GM19455 (cell line): ENCODE measurements around the gene OPN1SW.
A peak's percentile ranks its signal among the peaks of the same experiment; 100 is the strongest.

Experiments used
- ATAC-seq: cut with Tn5 transposase; IDR thresholded peaks from one replicate; pipeline ENCODE4 v1.9.1; 2021; ENCODE audit not compliant: unreplicated experiment

The OPN1SW gene

DNA sequence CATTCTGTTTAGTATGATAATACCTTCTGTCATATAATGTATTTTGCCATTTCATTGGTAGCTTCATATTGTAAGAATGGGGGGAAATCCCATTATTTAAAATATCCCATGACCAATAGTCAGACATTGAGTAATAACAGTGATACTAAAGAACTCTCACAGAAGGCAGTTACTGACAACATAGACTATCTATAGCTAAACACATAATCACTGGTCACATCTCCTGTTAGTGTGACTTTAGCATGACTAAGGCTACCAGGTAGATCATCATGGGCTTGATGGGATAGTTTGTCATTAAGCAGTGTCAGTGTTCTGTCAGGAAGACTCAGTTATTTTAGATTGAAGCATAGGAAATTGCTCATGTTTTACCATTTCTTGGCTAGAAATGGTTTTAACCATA lies 16.4 kb downstream of the OPN1SW start:
- ATAC-seq, result no peak

DNA sequence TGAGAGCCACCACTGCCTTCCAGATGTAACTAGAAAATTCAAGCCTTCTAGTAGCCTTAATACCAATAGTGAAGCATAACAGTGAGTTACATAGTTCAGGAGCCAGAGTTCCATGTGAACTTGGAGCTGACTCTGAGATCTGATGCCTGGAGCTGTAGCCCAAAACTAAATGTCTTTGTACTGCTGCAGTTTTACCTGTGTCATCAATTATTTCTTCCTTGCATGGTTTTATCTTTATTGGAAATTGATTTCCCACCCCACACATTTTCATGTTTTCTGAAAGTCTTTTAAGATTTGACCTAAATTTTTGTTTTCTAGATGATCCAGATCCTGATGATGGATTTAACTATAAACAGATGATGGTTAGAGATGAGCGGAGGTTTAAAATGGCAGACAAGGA lies 17.0 kb downstream of the OPN1SW start:
- ATAC-seq, result no peak

DNA sequence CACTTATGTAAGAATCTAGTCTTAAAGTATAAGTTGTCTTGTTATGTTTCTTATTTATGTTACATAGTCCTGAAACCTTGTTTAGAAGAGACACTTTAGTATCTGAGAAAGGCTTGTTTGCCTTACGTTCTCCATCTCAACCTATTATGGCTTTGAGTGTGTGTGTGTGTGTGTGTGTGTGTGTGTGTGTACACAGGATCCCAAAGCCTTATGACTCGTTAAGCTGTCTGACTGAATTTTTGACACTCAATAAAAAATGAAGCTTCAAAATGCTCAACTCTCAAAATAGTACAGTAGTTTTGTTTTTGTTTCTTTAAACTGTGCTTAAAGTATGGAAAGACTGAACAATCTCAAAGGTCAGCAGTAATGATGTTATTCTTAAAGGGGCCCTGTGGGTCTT lies 18.4 kb downstream of the OPN1SW start:
- ATAC-seq, result no peak

DNA sequence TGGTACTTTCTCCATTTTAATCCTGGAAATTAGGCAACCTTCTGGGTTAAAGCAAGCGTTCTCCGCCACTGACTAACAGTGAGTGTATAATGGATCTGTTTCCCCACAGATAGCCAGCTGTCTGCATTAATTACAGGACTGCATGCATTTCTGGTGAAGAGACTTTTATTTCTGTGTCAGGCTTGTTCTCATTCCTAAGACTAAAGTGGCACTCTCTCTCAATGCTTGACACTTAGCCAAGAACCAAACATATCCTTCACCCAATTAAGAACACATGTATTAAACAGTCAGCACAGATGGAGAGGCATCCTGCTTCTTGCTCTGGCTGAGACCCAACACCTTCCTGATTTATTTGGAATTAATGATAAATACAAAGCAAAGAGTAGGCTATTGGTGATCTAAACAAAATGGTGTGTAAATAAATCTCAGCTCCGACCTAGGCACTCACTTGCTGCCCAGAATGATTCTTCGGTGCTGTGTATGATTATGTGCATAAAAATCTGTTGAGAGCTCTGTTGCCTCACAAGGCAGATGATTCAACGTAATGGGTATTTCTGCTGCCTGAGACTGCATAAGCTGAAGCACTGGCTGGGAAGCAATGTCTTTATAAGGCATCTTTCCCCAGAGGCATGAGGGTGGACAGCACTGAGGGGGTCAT lies 19.6 kb downstream of the OPN1SW start:
- ATAC-seq, result no peak

DNA sequence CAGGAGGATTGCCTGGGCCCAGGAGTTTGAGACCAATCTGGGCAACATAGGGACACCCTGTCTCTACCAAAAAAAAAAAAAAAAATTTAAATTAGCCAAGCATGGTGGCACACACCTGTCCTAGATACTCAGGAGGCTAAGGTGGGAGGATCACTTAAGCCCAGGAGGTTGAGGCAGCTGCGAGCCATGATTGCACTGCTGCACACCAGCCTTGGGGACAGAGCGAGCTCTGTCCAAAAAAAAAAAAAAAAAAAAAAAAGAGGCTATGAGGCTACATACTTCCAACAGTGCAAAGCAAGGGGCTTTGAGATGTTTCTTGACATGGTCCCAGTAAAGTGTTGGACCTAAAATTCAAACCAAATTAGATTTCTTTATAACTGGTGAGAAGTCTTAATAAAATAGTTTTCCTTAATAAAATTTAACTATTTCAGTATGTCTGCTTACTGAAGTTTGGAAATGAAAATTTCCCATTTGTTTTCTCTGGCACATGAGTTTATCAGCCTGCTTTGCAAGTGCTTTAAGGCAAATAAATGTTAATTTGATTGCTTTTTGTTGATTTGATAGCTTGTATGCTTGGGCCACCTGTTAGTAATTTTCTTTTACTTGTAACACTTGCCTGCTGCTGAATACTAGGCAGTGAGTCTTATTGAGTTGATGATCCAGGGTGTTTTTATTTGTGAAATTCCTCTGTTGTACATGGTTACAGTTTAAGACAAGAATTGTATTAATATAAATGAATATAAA lies 20.3 kb downstream of the OPN1SW start:
- no peak for ATAC-seq

DNA sequence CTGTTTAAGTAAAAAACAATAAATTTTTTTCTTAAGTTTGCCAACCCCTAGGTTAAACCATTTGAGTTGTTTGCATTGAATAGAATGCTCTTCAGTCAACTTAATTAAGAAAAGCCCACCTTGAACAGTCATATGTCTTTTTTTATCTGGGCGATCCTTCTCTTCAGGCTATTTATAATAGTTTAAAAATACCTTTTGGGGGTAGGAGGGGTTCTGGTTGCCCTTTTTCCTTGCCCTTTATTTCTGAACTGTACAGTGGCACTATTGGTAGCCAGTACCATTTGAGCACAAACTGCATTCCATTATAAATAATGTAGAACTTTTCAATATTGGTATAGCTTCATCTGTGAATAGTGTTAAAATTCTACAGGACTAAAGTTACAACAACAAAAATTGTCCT lies 23.3 kb downstream of the OPN1SW start:
- ATAC-seq, result no peak

DNA sequence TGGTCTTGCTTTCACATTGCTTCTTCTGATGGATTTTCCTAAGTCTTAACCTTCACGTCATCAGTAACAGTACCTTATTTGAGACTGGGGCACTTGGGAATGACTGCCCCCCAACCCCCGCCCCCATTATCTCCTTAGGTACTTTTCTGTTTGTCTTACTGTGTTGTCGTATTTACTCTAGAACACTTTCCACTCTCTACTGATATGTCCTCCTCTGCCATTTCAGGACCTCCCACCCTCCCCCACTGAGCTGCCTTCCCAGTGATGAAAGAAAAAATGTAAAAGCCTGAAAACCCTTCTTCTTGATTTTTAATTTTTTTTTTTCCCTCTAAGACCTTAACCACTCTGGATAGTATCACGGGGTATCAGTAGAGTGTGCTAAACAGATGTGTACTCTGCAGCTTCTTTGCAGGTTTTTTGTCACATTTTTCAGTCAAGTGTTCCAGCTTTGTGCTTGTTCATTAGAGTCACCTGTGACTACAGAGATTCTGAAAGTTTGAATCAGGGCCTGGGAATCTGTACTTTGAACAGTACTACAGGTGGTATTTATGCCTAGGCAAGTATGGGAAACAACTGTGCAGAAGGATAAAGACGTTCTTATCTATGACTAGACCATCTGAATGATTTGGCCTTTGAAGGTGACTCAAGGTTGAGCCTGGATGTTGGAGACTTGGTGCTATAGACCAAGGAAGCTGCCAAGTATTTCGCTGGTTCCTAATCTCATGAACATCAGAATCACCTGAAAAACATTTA lies 28.1 kb downstream of the OPN1SW start:
- no peak for ATAC-seq

DNA sequence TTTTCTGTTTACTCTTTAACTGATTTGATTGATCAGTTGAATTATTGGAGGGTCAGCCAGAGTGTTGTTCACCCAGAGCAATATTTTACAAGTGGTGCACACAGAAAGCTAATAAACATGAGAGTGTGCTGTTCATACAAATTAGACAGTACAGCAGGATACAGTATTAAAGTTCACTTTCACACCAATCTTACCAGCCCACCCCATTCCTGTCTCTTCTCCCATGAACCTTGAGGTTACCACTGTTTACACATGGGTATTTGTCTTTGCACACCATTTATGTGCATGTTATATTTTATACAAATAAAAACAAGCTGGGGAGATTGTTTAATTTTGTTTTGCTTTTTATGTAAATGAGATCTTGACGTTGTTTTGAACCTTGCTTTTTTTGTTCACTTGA lies 29.9 kb downstream of the OPN1SW start:
- no peak for ATAC-seq

DNA sequence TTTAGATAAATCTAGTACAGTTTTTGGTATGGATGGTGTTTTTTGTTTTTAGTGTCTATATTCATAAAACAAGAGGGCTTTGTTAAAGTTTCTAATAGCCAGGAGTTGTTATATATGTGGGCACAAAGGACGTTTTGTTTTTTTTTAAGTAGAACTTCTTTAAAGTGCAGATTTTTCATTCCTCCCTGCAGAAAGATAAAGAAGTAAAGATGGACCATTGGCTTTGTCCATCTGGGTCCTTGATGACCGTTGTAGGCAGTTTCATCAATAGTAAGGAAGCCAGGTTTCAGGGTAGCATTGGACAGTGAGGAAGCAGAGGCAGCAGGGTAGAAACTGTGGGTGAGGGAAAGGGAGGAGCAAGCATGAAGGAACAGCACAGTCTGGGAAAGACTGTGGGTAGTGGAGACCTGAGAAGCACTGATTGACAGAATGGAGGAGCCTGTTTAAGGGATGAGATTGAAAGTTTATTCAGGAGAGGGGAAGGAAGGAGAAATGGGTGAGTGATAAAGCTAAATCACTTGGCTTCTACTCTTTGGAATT lies 31.2 kb downstream of the OPN1SW start:
- no peak for ATAC-seq

DNA sequence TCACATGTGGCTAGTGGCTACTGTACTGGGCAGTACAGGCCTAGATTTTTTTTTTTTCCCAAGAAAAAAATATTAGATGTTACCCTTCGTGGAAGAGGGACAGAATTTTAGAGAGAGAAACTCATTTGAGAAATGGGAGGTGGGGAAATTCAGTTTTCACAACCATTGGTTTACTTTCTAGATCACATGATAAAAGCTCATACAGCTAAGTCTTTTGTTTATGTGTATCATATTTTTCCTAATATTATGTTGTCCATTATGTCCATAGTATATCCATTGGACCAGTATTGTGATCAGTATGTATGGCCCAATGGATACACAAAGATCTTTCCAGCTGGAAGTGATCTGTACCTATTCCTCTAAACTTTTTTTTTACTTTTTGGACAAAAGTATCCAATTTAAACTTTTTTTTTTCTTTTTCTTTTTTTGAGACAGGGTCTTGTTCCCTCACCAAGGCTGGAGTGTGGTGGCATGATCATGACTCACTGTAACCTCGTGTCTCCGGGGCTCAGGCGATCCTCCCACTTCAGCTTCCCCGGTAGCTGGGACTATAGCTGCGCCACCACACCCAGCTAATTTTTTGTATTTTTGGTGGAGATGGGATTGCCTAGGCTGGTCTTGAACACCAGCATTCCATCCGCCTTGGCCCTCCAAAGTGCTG lies 32.4 kb downstream of the OPN1SW start:
- no peak for ATAC-seq

DNA sequence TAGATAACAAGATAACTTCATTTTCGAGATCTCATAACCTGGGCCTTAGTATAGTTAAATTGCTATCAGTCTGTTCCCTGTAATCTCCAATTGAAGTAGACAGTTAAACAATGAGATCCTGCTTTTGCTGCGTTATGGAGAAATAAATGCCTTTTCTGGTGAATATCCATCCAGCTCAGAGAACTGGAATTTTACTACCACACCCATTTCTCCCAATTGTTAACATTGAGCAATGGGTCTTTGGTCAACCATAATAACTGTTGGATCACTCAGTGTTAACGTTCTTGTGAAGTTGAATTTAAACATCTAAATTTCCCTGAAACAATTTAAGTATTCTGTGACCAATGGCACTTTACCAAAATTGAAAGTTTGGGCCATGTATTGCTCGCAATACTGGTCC lies 33.4 kb downstream of the OPN1SW start:
- ATAC-seq, result no peak

DNA sequence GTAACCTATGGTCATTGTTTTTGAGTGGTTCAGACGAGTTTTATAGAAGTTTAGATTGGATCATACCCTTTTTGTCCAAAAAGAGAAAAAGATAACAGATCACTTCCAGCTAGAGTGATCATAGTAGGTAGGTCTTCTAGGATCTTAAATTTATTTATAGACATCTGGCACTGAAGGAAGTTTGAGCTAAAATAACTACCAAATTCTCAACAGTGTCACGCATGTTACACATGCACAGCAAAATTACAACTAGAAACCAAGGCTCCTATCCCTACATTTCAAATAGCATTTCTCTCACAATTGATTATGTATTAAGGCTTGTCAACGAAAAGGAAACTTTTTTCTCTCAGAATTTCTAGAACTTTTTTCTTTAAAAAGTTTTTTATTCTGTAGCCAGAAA lies 34.1 kb downstream of the OPN1SW start:
- ATAC-seq, result no peak

DNA sequence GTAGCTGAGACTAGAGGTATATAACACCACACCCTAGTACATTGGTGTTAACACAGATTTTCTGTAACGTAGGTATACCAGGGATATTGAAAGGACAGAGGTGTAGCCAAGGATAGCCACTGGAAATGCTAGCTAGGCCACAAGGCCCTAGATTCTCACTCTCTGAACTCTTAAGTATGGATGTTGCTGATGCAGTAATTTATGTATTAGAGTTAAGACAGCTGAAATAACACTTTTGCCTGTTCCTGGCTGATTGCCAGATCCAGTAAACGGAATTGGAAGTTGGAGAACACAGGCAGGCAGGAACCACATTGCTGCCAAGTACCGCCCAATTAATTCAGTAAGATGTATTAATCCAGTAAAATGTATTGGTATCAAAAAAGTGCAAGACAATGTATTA lies 34.6 kb downstream of the OPN1SW start:
- no peak for ATAC-seq

DNA sequence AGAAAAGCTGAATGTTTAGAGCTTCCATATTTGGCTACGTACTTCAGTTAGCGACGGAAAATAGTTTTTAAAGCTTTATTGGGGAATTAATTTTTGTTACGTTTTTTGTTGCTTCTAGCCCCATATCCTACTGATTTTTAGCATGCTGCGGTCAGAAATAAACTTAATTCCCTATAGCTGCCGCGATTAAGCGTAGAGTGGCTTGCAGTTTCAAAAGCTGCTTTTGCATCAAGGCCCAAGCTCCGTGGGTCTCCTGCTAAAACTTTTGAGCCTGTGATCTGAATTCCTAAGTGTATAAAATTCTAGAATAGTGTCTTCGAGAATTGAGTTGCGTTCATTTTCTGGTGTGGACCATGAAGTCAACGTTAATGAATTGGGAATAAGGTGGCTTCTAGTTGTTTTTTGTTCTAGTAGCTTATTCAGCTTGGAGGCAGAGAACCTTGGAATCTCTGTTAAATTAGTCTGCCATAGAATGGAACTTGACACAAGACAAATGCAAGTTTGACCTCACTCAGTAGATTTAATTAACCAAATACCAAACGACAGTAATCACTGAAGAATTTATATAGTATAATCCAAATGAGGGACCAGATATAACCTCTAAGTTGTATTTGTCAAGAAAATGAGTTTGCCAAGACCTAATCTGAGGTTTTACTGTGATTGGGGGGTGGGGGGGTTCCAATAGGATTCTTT lies 35.5 kb downstream of the OPN1SW start:
- ATAC-seq, result no peak

DNA sequence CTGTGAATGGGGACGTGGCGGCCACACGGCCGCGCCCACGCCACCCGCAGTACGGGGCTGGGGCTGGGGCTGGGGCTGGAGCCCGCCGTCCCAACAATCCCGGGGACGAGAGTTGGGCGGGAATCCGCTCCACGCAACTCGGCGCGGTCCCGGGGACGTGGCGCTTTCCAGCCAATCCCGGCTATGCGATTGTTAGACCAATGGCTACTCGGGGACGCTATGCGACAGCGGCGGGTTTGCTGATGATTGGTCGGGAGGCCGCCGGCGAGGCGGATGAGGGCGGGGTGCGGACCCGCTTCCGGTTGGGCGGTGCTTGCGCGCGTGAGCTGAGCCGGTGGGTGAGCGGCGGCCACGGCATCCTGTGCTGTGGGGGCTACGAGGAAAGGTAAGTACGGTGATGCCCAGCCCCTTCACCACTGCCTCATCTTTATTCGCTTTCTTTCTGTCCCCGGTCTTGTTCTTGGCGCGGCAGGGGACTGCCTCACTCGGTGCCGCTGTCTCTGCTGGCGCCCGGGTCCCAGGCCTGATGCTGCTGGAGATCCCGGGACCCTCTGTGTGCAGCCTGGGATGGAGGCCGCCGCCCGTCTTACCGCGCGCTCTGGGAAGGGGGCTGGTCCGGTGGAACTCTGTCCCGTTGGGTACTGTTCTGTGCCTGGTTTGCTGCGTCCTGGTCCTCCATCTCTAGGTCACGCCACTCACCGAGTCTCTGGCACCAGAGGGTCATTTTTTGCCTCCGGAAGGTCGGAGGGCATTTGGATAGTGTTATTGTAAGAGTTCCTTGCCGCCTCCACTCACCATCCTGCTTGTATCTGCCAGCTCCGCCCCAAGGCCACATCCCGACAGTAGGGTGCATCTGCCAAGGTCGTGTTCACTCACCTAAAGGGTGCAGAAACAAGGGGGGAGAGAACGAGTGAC lies 36.3 kb downstream of the OPN1SW start, which contains the start of gene CALU:
Gene CALU (plus strand): TSS at position 312 of the 915 bp plus-strand sequence. CDS start 9,225 bp downstream, outside the sequence.
- ATAC-seq, result peak; percentile 99

DNA sequence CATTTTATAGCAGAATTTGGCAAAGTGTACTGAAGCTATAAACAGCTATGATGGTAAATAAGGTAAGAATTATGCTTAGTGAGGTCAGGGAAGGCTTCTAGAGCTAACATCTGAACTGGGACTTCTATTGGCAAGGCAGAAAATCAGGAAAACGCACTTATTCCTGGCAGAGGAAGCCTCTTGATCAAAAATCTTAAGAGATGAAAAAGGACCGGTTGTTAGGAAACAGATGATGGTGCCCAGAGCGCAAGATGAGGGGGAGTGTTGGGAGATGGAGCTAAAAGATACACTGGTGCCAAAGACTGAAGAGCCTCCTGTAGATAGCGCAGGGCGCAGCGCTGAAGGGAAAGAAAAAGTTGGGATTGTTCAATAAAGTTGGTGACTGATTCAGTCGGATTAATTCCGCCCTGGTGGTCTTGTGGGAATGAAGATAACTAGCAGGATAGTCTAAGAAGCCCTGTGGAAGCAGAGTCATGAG lies 37.0 kb downstream of the OPN1SW start:
- peak; percentile 16 for ATAC-seq

DNA sequence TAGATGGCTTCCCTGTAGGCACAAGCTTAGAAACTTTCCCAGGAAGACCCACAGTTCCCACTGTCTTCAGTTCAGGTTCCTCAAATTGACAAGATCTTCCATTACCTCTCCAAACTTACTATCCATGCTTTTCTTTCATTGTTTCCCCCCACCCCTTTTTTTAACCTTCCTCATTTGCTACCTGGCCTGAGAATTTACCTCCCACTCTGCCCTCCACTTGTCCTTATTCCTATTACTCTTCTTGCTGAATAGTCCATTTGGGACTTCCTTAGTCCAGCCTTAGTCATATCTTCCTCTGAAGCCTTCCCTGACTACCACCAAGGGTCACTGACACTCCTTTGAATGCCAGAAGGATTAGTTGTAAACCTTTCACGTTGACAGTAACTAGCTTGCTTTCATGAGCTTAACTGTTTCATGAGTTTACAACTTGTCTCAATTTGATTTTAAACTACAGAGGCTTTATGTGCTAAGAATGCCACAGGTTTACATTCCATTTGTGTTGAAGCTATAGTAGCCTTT lies 37.7 kb downstream of the OPN1SW start:
- ATAC-seq, result no peak

DNA sequence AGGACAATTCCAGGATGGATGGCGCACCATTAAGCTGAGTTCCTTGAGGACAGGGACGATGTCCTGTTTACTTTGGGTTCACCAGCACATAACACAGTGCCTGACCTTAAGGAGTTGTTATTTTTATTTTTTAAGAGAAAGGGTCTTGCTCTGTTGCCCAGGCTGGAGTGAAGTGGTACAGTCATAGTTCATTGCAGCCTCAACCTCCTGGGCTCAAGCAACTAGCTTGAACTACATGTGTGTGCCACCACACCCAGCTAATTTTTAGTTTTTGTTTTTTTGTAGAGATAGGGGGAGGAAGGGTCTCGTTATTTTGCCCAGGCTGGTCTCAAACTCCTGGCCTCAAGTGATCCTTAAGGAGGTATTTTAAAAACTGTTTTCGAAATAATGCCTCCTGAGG lies 38.2 kb downstream of the OPN1SW start:
- ATAC-seq, result no peak

DNA sequence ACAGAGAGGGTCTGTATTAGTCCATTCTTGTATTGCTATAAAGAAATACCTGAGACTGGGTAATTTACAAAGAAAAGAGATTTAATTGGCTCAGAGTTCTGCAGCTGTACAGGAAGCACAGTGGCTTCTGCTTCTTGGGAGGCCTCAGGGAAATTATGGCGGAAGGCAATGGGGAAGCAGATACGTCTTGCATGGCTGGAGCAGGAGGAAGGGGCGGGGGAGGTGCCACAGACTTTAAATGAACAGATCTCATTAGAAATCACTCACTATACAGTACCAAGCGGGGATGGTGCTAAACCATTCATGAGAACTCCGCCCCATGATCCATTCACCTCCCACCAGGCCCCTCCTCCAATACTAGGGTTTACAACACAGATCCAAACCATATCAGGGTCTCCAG lies 40.2 kb downstream of the OPN1SW start:
- ATAC-seq, result no peak
